ENCODE measurements around the gene NDUFAF3.
A peak's percentile ranks its signal among the peaks of the same experiment; 100 is the strongest.

NDUFAF3 gene

DNA sequence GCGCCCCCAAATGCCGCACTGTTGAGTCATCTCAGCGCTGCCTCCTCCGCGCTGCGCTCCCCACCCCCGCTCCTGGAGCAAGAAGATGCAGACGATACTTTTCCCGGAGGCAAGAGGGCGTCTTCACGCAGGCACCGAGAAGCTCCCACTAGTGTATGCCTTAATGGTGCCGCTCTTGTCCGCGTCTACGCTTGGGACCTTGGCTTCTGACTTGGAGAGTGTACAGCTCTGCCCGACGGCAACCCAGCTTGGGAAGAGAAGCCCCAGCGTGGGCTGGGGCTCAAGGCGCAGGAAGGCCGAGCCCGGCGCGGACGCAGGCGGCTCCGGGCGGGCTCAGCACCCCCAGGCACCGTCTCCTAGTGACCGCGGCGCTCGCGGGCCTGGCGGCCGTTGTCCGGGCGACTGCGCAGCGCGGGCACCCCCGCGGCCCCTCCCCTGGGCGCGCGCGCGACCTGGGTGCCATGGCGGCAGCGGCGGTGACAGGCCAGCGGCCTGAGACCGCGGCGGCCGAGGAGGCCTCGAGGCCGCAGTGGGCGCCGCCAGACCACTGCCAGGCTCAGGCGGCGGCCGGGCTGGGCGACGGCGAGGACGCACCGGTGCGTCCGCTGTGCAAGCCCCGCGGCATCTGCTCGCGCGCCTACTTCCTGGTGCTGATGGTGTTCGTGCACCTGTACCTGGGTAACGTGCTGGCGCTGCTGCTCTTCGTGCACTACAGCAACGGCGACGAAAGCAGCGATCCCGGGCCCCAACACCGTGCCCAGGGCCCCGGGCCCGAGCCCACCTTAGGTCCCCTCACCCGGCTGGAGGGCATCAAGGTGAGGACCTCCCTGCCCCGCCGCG is 31.9 kb upstream of the NDUFAF3 start, which contains the start of gene P4HTM (continued):
- TF ChIP-seq ZNF138 (tag by site-specific recombination; IDR thresholded peaks at IDR 0.05; ENCODE audit: borderline replicate concordance) (no peak), ZNF843 (tag by site-specific recombination; IDR thresholded peaks at IDR 0.05) (0 out of 2 replicates have a peak, but pooled peaks have one; percentile 28), ZFHX2 (tag by site-specific recombination; conservative IDR thresholded peaks at IDR 0.05) (peak; percentile 96), MYNN (tag by site-specific recombination; IDR thresholded peaks at IDR 0.05; ENCODE audit: borderline replicate concordance) (0 out of 2 replicates have a peak, but pooled peaks have one; percentile 49), ZNF747 (tag by site-specific recombination; IDR thresholded peaks at IDR 0.05) (no peak), ZBTB21 (tag by site-specific recombination; IDR thresholded peaks at IDR 0.05) (no peak), ZNF510 (tag by site-specific recombination; IDR thresholded peaks at IDR 0.05; ENCODE audit: insufficient replicate concordance) (no peak), ZNF239 (tag by site-specific recombination; IDR thresholded peaks at IDR 0.05) (no peak), ZNF350 (tag by site-specific recombination; IDR thresholded peaks at IDR 0.05) (no peak), ZNF366 (tag by site-specific recombination; conservative IDR thresholded peaks at IDR 0.05) (no peak), GLI2 (tag by site-specific recombination; IDR thresholded peaks at IDR 0.05; ENCODE audit: borderline replicate concordance, low read depth) (no peak), ZNF660 (tag by site-specific recombination; IDR thresholded peaks at IDR 0.05) (0 out of 2 replicates have a peak, but pooled peaks have one; percentile 57), HOXA7 (CRISPR knock-in tag; IDR thresholded peaks at IDR 0.05; ENCODE audit: borderline replicate concordance) (no peak), ZNF596 (tag by site-specific recombination; IDR thresholded peaks at IDR 0.05) (no peak), ZNF571 (tag by site-specific recombination; IDR thresholded peaks at IDR 0.05) (no peak), ZEB2 (tag by site-specific recombination; IDR thresholded peaks at IDR 0.05) (peak; percentile 92; the same call in 1 of the 2 replicates), ZBTB8A (tag by site-specific recombination; IDR thresholded peaks at IDR 0.05) (peak; percentile 96), ZBTB20 (tag by site-specific recombination; IDR thresholded peaks at IDR 0.05) (peak; percentile 100), WT1 (tag by site-specific recombination; IDR thresholded peaks at IDR 0.05) (0 out of 2 replicates have a peak, but pooled peaks have one; percentile 39), ZSCAN23 (tag by site-specific recombination; IDR thresholded peaks at IDR 0.05) (no peak), ZNF221 (tag by site-specific recombination; IDR thresholded peaks at IDR 0.05; ENCODE audit: borderline replicate concordance) (no peak), ZNF248 (tag by site-specific recombination; IDR thresholded peaks at IDR 0.05) (no peak), RBAK (tag by site-specific recombination; IDR thresholded peaks at IDR 0.05) (no peak)
- TF ChIP-seq, protein P1, sequence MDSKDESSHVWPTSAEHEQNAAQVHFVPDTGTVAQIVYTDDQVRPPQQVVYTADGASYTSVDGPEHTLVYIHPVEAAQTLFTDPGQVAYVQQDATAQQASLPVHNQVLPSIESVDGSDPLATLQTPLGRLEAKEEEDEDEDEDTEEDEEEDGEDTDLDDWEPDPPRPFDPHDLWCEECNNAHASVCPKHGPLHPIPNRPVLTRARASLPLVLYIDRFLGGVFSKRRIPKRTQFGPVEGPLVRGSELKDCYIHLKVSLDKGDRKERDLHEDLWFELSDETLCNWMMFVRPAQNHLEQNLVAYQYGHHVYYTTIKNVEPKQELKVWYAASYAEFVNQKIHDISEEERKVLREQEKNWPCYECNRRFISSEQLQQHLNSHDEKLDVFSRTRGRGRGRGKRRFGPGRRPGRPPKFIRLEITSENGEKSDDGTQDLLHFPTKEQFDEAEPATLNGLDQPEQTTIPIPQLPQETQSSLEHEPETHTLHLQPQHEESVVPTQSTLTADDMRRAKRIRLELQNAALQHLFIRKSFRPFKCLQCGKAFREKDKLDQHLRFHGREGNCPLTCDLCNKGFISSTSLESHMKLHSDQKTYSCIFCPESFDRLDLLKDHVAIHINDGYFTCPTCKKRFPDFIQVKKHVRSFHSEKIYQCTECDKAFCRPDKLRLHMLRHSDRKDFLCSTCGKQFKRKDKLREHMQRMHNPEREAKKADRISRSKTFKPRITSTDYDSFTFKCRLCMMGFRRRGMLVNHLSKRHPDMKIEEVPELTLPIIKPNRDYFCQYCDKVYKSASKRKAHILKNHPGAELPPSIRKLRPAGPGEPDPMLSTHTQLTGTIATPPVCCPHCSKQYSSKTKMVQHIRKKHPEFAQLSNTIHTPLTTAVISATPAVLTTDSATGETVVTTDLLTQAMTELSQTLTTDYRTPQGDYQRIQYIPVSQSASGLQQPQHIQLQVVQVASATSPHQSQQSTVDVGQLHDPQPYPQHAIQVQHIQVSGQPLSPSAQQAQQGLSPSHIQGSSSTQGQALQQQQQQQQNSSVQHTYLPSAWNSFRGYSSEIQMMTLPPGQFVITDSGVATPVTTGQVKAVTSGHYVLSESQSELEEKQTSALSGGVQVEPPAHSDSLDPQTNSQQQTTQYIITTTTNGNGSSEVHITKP (tag by site-specific recombination; IDR thresholded peaks at IDR 0.05) = no peak
- TF ChIP-seq, protein P2, sequence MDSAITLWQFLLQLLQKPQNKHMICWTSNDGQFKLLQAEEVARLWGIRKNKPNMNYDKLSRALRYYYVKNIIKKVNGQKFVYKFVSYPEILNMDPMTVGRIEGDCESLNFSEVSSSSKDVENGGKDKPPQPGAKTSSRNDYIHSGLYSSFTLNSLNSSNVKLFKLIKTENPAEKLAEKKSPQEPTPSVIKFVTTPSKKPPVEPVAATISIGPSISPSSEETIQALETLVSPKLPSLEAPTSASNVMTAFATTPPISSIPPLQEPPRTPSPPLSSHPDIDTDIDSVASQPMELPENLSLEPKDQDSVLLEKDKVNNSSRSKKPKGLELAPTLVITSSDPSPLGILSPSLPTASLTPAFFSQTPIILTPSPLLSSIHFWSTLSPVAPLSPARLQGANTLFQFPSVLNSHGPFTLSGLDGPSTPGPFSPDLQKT (IDR thresholded peaks at IDR 0.05; ENCODE audit: borderline replicate concordance, low read depth, low read length) = no peak
- TF ChIP-seq, protein P3, sequence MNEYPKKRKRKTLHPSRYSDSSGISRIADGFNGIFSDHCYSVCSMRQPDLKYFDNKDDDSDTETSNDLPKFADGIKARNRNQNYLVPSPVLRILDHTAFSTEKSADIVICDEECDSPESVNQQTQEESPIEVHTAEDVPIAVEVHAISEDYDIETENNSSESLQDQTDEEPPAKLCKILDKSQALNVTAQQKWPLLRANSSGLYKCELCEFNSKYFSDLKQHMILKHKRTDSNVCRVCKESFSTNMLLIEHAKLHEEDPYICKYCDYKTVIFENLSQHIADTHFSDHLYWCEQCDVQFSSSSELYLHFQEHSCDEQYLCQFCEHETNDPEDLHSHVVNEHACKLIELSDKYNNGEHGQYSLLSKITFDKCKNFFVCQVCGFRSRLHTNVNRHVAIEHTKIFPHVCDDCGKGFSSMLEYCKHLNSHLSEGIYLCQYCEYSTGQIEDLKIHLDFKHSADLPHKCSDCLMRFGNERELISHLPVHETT (tag by site-specific recombination; IDR thresholded peaks at IDR 0.05) = no peak; the same call in 1 of the 2 replicates
- TF ChIP-seq, protein P4, sequence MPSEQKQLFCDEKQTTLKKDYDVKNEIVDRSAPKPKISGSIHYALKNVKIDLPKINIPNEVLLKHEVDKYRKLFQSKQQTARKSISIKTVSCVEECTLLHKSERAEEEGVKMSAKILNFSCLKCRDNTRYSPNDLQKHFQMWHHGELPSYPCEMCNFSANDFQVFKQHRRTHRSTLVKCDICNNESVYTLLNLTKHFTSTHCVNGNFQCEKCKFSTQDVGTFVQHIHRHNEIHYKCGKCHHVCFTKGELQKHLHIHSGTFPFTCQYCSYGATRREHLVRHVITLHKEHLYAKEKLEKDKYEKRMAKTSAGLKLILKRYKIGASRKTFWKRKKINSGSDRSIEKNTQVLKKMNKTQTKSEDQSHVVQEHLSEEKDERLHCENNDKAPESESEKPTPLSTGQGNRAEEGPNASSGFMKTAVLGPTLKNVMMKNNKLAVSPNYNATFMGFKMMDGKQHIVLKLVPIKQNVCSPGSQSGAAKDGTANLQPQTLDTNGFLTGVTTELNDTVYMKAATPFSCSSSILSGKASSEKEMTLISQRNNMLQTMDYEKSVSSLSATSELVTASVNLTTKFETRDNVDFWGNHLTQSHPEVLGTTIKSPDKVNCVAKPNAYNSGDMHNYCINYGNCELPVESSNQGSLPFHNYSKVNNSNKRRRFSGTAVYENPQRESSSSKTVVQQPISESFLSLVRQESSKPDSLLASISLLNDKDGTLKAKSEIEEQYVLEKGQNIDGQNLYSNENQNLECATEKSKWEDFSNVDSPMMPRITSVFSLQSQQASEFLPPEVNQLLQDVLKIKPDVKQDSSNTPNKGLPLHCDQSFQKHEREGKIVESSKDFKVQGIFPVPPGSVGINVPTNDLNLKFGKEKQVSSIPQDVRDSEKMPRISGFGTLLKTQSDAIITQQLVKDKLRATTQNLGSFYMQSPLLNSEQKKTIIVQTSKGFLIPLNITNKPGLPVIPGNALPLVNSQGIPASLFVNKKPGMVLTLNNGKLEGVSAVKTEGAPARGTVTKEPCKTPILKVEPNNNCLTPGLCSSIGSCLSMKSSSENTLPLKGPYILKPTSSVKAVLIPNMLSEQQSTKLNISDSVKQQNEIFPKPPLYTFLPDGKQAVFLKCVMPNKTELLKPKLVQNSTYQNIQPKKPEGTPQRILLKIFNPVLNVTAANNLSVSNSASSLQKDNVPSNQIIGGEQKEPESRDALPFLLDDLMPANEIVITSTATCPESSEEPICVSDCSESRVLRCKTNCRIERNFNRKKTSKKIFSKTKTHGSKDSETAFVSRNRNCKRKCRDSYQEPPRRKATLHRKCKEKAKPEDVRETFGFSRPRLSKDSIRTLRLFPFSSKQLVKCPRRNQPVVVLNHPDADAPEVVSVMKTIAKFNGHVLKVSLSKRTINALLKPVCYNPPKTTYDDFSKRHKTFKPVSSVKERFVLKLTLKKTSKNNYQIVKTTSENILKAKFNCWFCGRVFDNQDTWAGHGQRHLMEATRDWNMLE (tag by site-specific recombination; conservative IDR thresholded peaks at IDR 0.05; ENCODE audit: low read depth) = no peak
- TF ChIP-seq, protein P5, sequence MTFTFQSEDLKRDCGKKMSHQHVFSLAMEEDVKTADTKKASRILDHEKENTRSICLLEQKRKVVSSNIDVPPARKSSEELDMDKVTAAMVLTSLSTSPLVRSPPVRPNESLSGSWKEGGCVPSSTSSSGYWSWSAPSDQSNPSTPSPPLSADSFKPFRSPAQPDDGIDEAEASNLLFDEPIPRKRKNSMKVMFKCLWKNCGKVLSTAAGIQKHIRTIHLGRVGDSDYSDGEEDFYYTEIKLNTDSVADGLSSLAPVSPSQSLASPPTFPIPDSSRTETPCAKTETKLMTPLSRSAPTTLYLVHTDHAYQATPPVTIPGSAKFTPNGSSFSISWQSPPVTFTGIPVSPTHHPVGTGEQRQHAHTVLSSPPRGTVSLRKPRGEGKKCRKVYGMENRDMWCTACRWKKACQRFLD (tag by site-specific recombination; IDR thresholded peaks at IDR 0.05) = no peak
